Mucosa of descending colon (tissue), 3 donors: ENCODE measurements around the gene PTPRT. TPM values are rescaled to one million over a fixed set of nuclear protein-coding genes. Genes with fewer than 3 reads are reported as not detected.
"Not testable (repeated sequence)": the region's sequence is repeated elsewhere in the genome, so short reads cannot be mapped to it uniquely, and the experiment has no call there.

Source experiments
- ATAC-seq: fragments of 200-7000 bp; cut with Tn5 transposase; one replicate; pipeline ENCODE4 v1.9.1; 2020; ENCODE audit warnings: mild to moderate bottlenecking, moderate library complexity
- DNase-seq, 3 donors: peaks; one replicate each; pipeline ENCODE4 v3.0.0-alpha.2; 2020
- H3K36me3 ChIP-seq: fragments of 200-600 bp; one replicate; pipeline ENCODE4 v1.8.0; 2021; ENCODE audit warnings: low read depth, mild to moderate bottlenecking
- H3K4me1 ChIP-seq: fragments of 200-600 bp; one replicate; pipeline ENCODE4 v1.8.0; 2021; ENCODE audit warnings: low read depth, mild to moderate bottlenecking
- H3K4me3 ChIP-seq: fragments of 200-600 bp; one replicate; pipeline ENCODE4 v1.8.0; 2021; ENCODE audit warnings: mild to moderate bottlenecking
- H3K9me3 ChIP-seq: fragments of 200-600 bp; one replicate; pipeline ENCODE4 v1.8.0; 2021; ENCODE audit warnings: mild to moderate bottlenecking
- CTCF ChIP-seq: fragments of 200-600 bp; IDR thresholded peaks from one replicate; pipeline ENCODE4 v1.8.0; 2022; ENCODE audit warnings: antibody characterized with exemption, mild to moderate bottlenecking
- intact Hi-C, 2 donors: fragments of 100-400 bp; cut with DNase I in 1 of 2; cut with micrococcal nuclease in 1 of 2; formaldehyde crosslinking; loops; one replicate each; pipeline versions ENCODE4 v1.11.0 to v1.11.1; 2022; cut with DNase I, micrococcal nuclease
- total RNA-seq, 3 donors: library from RNA; stranded (reverse); fragmentation: NEBNext Ultra II Directional in 2 of 3; extraction: Animal tissue kit (Norgen Biotek cat#: 25700) in 2 of 3; gene quantifications; one replicate each; pipeline versions ENCODE4 v1.2.1 to v1.2.4, GENCODE V29; 2021 to 2023
- donor health status: DM: no; HTN: no; CAD: no; lungs with moderate emphysema.
- donor health status: DM: no; HTN: no; CAD: no.
- donor health status: DM: no; HTN: yes; CAD: no.

PTPRT gene
- total RNA-seq, 3 donors from 2014 or later: 0.19 to 0.43 (median 0.38) TPM

- no peak for DNase-seq
- TF ChIP-seq CTCF: no peak
- H3K36me3 ChIP-seq: no peaks in the 10 kb centered on the region
- ATAC-seq: no peak
- no peaks in the 10 kb centered on the region for H3K9me3 ChIP-seq
- no peaks in the 10 kb centered on the region for H3K4me1 ChIP-seq
- H3K4me3 ChIP-seq: no peak overlapping the region
- intact Hi-C loops: no loop called here
Observed at GRCh38 chr20:43176726-43177125, 13.0 kb downstream of the PTPRT start.

- no peak for TF ChIP-seq CTCF
- DNase-seq: no peak
- Histone ChIP-seq H3K36me3 (no peaks in the 10 kb centered on the region), H3K4me1 (no peaks in the 10 kb centered on the region), H3K9me3 (no peaks in the 10 kb centered on the region), H3K4me3 (no peak overlapping the region)
- intact Hi-C loops: no loop called here
- no peak for ATAC-seq
Observed at GRCh38 chr20:43171930-43172329, 17.8 kb downstream of the PTPRT start.

- intact Hi-C loops: no loop called here
Observed at GRCh38 chr20:43170771-43171170, 18.9 kb downstream of the PTPRT start.

GRCh38 chr20:43167615-43168014 is 22.1 kb downstream of the PTPRT start:
- no peak overlapping the region for H3K4me3 ChIP-seq
- H3K4me1 ChIP-seq: no peaks in the 10 kb centered on the region
- H3K36me3 ChIP-seq: no peaks in the 10 kb centered on the region
- TF ChIP-seq CTCF: no peak
- ATAC-seq: no peak
- H3K9me3 ChIP-seq: no peaks in the 10 kb centered on the region
- intact Hi-C loops: no loop called here
- no peak for DNase-seq

More at GRCh38 chr20:43170771-43171170, 18.9 kb downstream of the PTPRT start:
- ATAC-seq (no peak), DNase-seq (no peak)
- H3K9me3 ChIP-seq: no peaks in the 10 kb centered on the region
- TF ChIP-seq CTCF: no peak
- no peak overlapping the region for H3K4me3 ChIP-seq
- H3K4me1 ChIP-seq: no peaks in the 10 kb centered on the region
- H3K36me3 ChIP-seq: no peaks in the 10 kb centered on the region

GRCh38 chr20:43167021-43167420 is 22.7 kb downstream of the PTPRT start:
- DNase-seq: no peak
- Histone ChIP-seq H3K4me3 (no peak overlapping the region), H3K9me3 (no peaks in the 10 kb centered on the region), H3K4me1 (no peaks in the 10 kb centered on the region), H3K36me3 (no peaks in the 10 kb centered on the region)
- ATAC-seq: no peak
- TF ChIP-seq CTCF: no peak
- intact Hi-C loops: no loop called here

- H3K36me3 ChIP-seq: no peaks in the 10 kb centered on the region
- intact Hi-C loops: no loop called here
- no peak overlapping the region for H3K4me3 ChIP-seq
- ATAC-seq (no peak), DNase-seq (no peak)
- no peaks in the 10 kb centered on the region for H3K9me3 ChIP-seq
- TF ChIP-seq CTCF: no peak
- H3K4me1 ChIP-seq: no peaks in the 10 kb centered on the region
Observed at GRCh38 chr20:43165611-43166010, 24.1 kb downstream of the PTPRT start.

GRCh38 chr20:43164736-43165135 is 25.0 kb downstream of the PTPRT start:
- H3K9me3 ChIP-seq, H3K36me3 ChIP-seq, DNase-seq, H3K4me1 ChIP-seq, intact Hi-C loops, H3K4me3 ChIP-seq, ATAC-seq: not testable (repeated sequence)
